NCI-H510A treated with DMSO at 0.1 percent for 48 hours (cell line): Measurements from ENCODE around the gene WRNIP1.
A peak's percentile ranks its signal among the peaks of the same experiment; 100 is the strongest.

ENCODE experiments used
- DNase-seq: peaks from one replicate; lab custom pipeline; 2025; lab: John Stamatoyannopoulos, UW

The WRNIP1 gene

DNA sequence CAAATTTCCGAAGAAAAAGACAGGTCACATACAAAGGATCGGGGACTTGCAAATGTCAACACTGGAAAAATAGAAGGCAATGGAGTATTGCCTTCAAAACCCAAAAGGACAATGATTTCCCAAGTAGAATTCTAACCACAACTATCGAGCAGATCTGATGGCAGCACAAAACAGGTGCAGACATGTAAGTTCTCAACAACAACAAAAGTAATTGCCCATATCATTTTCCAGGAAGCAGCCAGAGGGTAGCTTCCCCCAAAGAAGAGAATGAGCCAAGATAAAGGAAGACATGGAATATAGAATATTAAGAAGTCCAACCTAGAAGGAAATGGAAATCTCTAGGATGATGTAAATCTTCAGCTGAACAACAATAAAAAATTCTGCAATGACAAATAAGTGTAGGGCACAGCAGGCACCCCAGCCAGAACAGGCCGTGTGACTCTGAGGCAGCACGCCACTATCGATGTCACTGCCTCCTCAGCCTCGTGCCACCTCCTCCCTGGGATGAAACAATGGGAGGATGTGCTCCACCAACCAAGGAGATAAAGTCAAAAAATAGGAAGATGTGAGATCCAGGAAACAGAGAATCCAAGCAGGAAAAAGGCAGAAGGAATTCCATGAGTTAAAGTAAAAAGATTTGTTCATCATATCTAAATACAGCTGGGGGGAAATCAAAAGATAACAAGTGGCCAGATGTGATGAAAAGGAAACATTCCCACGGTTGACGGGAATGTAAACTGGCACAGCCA is 42.3 kb downstream of the WRNIP1 start:
- DNase-seq, result peak; percentile 1

DNA sequence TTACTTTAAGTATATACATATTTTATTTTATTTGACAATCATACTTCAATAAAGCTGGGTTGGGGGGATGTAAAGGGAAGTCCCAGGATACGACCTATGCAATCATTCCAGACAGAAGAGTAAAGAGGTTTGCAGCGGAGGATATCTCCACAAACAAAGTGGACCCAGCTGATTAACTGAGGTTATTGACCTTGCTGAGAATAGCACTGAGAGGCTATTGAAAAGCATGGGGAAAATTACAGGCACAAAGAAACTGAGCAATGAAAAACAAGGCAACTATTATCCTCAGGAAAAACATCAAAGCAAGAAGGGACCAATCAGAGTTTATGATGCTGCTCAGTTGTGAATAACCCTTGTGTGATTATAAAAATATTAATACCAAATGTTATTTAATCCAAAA is 43.8 kb downstream of the WRNIP1 start:
- no peak for DNase-seq

DNA sequence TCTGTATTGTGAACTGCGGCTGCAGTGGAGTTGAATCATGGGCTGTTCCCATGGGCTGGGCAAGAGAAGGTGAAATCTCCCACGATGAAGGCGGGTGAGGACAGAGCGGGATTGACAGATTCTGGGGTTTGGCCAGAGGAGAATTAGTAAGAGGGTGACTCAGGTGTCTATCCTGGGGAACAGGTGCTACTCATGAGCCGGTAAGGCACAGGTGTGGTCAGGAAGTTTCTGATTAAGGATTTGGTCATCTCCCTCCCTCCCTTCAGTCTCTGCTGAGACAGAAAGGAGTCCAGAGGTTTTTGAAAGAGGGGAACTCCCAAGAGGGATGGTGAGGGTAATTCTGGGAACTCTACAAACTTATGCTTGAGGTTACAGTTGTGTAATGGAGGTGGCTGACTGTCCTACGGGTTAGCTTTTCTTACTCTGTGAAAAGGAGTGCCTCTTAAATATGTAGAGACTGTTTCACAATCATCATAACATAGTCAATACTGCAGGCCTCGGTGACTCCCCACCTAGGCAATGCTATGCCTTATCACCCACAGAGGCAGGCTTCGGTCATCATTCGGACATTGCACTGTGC is 45.0 kb downstream of the WRNIP1 start:
- DNase-seq, result no peak

DNA sequence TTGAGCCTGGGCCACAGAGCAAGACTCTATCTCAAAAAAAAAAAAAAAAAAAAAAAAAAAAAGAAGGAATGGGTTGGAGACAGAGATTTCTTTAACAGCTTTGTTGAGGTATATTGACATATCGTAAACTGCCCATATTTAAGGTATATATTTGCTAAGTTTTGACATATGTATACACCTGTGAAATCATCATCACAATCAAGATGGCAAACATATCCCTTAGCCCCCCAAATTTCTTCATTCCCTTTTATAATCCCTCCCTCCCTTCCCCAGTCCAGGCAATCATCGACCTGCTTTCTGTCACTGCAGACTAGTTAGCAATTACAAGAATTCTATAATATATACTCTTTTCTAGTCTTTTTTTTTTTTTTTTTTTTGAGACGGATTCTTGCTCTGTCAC is 47.5 kb downstream of the WRNIP1 start:
- DNase-seq, result no peak

DNA sequence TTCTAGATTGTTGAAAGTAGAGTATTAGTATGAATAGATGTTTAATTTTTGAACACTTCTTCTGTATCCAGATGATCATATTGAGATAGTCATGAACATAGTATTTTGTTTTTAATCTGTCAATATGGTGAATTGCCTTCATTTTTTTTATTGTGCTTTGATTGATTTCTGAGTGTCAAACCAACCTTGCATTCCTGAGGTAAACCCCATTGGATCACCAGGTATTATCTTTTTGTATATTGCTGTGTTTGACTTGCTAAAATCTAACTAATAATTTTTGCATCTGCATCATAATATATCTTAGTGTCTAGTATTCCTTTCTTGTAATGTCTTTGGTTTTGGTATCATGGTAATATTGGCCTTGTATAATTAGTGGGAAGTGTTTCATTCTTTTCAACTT is 51.0 kb downstream of the WRNIP1 start:
- DNase-seq, result no peak

DNA sequence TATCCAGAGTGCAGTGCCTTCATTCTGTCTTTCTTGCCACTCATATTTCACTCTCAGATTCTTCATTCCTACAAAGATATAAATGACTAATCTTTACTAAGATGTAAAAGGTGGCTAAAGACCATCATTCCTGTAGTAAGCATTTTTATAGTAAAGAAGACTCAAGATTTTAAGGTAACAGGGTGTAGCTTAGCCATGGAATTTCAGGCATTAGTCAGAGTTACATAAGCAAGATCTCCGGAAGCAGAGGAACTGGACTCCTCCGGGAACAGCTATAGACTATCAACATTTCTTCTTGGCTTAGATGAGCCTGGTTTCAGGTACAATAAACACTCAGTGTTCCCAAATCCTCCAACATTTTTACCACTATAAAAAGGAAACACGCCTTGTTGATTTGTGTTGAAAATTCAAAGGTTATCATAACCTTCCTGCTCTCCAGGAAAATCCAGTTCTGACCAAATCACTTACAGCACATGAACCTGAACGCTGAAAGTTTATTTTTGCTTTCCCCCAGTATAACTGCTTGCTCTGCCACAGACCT is 52.8 kb downstream of the WRNIP1 start:
- DNase-seq, result no peak

DNA sequence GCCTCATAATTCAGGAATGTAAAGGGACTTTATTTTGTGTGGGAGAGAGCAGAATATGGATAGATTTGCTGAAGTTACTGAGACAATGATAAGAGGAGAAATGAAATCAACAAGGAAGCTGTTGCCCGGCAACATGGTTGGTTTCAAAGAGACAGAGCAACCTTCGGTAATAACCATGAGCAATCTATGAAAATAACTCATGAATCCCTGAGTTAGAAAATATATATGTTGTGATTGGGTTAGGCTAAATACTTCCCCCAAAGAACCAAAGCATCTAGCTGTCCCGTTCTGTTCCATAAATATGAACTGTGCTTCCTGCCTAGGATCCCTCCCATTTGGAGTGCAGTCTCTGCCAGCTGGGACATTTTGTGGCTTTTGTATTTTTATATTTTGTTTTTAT is 53.4 kb downstream of the WRNIP1 start:
- no peak for DNase-seq

DNA sequence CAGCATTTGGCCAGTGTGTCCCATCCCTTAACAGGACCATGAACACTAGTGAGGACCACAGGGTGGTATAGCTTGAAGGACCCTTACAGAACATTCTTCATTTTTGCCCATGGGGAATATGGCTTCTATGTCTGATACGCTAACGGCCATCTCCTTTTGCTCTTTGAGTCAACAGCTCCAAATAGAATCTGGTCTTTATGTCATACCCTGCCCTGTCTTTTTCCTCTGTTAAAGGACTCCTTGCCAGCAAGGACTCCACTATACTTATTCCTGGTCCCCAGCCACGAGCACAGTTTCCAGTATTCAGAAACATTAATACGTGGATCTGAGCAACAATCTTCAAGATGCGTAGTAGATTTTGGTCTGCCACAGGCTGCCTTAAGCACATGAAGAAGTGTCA is 53.9 kb downstream of the WRNIP1 start:
- DNase-seq, result no peak

DNA sequence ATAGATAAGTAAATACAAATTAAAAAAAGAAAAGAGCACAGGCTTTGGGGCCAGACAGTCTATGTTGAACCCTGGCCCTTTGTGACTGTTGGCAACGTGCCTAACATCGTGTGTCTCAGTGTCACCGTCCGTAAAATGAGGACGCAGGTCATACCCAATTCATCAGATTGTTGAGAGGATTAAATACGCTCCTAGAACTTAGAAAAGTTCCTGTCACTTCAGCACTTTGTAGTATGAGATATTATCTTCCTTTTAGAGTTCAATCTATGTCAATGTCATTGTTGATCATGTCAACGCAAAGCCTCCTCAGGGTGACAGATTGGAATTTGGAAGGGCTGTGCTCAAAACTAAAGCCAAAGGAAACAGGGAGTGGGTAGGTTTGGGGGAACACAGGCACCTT is 54.8 kb downstream of the WRNIP1 start:
- DNase-seq, result no peak

DNA sequence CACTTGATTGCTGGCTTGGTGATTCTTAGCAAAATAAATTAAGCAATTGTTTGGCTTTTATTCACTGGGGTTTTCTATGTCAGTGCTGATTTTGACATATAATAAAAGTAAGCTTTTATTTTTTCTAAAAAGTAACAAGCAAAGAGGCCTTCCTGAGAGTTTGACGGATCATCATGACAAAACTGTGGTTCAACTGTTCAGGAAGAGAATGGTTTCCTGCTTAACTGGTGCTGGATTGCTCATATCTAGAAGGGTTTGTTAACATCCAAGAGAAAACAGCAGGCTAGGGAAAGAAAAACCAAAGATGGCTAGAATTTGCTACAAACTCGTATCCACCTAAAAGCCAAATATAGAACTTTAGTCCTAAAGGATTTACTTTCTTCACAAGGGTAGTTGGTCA is 55.2 kb downstream of the WRNIP1 start:
- no peak for DNase-seq

DNA sequence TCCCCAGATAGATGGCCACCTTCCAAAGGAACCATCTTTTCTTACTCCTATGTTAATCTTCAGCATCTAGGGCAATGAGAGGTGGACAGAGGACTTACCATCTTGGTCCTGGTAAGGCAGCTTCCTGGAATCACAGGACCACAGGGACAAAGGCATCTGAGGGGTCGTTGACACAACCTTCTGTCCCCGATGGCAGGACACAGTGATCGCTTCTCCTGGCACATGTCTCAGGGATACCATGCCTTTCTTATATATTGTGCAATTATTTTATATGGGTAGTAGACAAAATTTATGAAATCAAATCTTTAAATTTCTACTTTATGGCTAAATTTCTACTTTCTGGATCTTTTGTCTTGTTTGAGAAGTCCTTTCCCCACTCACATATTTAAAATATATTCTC is 56.4 kb downstream of the WRNIP1 start:
- DNase-seq, result no peak

DNA sequence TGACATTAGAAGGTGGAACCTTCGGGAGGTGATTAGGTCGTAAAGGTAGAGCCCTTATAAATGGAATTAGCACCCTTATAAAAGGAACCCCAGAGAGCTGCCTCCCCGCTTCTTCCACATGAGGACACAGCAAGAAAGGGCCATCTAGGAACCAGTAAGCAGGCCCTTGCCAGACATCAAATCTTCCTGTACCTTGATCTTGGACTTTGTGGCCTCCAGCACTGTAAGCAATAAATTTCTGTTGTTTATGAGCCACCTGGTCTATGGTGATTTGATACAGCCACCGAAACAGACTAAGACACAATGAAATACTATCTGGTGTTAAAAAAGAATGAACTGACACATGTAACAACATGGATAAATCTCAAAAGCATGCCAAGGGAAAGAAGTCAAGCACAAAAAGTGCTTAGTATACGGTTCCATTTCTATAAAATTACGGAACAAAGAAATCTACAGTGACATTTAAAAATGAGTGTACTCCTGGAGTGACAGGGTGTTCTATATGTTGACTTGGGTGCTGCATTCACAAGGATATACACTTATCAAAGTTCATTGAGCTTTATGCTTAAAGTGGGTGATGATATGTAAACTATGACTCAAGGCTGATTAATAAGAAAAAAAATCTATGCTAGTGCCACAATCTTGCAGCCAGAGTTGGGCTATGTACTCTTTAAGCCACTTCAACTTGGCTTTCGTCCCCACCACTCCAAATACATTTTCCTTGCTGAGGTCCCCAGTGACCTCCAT is 58.1 kb downstream of the WRNIP1 start:
- DNase-seq, result no peak

DNA sequence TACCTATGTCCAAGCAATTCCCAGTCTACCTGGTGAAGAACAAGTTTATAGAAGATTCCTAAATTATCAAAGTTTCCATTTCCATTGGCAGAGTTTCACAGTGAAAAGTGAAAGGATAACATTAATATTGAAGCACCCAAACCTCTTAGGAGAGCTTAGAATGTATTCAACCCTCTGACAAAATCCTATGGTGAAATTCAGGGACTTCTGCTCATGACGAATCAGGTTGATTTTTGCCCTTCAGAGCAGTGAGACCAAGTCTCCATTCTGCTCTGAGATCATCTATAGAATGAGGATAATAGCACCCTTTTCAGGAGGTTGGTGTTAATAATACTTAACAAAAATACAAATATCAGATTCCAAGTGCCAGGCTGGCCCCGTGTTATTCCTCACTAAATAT is 60.9 kb downstream of the WRNIP1 start:
- DNase-seq, result no peak

DNA sequence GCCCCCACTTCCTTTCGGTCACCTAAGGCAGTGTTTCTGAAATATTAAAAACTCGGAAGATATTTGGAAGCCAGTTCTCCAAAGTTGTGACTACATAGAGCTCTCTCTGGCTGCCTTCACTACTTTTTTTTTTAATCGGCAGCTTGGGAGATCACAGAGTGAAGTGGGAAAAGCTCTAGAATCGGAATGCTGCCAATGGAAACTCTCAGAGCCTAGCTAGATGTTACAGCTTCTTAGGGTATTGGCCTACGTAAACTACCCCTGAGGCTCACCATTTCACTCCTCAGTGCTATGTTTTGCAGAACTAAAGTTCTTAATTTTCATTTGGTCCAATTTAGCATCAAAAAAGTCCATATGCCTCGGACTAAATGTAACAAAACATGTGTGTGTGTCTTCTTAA is 61.9 kb downstream of the WRNIP1 start:
- DNase-seq, result no peak

DNA sequence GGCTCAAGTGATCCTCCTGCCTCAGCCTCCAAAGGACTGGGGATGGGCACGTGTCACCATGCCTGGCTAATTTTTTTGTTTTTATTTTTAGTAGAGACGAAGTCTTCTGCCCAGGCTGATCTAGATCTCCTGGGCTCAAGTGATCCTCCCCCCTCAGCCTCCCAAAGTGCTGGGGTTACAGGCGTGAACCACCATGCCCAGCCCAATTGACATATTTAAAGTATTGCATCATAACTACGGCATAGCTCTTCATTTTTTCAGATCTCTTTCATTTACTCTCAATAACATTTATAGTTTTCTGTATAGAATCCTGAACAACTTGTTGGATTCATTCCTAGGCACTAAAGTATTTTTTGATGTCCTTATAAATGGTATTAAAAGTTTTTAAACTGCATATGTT is 63.4 kb downstream of the WRNIP1 start:
- no peak for DNase-seq

DNA sequence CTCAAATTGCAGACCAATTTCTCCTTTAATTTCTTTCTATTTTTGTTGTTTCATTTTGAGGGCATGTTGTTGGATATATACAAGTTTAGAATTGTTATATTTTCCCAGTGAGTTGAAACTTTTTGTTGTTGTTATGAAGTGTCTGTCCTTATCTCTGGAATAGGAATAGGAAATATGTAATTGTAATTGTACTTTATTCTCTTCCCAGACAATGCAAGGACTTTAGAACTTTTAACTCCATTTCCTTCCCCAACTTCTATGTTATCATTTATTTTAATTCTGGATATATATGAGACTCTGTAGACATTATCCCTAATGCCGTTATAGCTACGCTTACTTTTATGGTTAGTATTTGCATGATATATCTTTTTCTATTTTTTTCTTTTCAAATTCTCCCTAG is 64.1 kb downstream of the WRNIP1 start:
- DNase-seq, result no peak

DNA sequence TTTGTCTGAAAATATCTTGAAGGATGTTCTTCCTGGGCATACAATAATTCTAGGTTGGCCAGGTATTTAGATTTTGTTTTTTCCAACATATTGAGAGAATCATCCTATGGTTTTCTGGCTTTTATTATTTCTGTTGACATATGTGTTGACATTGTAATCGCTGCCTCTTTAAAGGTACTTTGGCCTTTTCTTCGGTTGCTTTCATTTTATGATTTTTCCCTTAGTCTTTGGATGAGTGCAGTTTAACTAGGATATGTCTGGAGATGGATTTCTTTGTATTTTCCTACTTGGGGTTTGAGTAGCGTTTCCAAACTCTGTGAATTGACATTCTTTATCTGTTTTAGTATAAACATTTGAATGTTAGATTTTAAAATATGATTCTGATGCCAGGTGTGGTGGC is 65.0 kb downstream of the WRNIP1 start:
- DNase-seq, result no peak

DNA sequence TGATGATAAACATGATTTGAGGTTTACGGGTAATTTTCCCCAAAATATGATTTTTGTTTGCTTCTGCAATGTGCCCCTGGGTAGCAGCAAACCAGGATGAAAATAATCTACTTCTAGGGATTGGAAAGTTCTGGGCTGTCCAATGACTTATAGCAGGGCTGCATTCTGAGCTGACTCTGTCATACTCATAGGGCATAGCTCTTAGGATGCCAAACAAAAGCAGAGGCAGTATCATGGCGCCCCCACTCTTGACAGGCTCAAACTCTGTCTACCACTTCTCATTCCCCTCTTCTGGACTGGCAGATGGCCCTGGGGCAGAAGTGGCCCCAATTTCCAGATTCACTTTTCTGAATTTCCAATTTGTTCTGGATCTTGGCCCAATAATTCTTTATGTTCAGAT is 66.2 kb downstream of the WRNIP1 start:
- no peak for DNase-seq

DNA sequence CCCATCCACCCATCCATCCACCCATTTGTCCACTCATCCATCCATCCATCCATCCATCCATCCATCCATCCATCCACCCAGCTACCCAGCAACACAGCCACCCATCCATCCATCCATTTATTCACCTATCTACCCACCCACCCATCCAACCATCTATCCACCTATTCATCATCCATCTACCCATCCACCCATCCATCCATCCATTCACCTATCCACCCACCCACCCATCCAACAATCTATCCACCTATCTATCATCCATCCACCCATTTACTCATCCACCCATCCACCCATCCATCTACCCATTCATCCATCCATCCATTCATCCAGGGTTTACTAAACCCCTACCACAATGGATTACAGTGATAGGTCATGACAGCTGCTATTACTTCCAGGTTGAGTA is 69.1 kb downstream of the WRNIP1 start:
- no peak for DNase-seq
